Effector CD4-positive, alpha-beta T cell (primary cell): ENCODE data around the gene CACNB3.
"Not testable (repeated sequence)": the region's sequence is repeated elsewhere in the genome, so short reads cannot be mapped to it uniquely, and the experiment has no call there.

ENCODE experiments used
- DNase-seq: peaks from one replicate; pipeline ENCODE4 v3.0.0-alpha.2; 2020

Gene CACNB3

DNA sequence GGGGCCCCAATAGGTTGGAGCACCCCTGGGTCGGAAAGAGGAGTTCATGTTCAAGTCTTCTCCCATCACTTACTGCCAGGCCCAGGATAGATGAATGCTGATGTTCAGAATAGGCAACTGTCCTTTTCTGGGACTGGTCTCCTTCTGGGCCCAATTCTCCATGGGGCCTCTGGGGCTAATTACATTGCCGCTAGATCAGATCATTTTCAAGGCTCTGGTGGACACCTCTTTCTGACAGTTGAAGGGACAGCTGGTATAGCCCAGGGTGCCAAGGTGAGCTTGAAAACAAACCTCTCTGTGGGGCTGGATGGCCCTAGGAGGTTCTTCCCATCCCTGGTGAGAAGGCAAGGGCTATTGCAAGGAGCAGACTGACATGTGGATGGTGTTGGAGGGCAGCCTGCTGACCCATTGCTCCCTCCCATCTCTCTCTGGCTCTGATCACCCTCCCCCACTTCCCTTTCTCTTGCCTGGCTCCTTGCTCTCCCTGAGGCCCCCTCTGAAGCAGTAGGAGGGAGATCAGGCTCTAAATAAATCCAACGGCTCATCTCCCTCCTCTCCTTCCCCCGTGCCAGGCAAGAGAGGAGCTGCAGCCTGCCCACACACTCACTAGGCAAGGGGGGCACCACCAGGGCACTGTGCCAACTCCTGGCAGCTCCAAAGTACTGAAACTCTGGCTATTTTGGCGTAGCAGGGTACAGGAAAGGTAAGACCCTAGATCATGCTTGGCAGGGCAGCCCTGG lies 1.9 kb downstream of the CACNB3 start:
- no peak for DNase-seq

DNA sequence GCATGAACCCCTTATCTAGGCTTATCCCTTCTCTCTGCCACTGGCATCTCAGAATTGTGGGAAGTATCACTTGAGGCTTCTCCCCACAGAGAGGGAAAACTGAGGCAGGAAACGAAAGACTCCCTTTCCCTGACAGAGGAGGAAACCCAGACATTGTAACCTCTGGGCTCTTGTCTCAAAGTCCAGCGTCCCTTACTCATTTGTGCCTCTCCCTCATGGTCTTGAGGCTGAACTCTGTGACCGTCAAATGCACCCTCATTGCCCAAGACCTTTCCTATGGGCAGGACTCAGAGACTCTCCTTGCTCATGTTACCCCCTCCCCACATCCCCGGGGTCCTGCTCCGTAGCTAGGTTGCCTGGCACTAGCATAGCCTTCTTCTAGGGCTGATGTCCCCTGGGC lies 3.8 kb downstream of the CACNB3 start:
- DNase-seq: no peak

DNA sequence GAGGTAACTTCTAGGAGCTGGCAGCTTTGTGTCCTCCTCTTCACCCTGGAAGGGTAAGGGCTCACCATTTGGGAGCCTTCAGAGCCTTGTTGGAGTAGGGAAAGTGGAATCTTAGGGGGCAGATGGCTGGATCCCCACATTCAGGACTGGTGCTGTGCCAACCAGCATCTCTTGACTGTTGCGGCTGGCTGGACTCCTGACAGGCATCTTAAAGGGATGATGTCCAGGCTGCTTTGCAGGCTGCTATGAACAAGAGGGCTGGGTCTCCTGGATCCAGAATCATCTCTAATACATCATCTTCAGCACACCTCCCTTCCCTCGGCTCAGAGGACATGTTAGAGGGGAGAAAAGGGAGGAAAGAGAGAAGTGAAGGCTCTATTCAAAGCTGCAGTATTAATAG lies 4.4 kb downstream of the CACNB3 start:
- no peak for DNase-seq

DNA sequence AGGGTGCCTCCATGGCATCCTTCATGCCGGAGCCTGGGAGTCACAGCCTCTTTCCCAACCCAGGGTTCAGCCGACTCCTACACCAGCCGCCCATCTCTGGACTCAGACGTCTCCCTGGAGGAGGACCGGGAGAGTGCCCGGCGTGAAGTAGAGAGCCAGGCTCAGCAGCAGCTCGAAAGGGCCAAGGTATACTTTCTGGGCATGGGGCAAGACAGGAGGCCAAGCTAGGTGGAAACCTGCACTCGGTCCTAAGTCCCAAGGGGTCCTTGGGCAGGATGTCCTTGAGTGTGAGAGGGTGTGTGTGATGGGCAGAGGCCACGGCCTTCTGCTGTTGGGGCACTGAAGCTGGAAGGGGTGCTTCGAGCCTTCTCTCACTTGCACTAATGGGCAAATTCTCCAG lies 5.0 kb downstream of the CACNB3 start:
- no peak for DNase-seq

DNA sequence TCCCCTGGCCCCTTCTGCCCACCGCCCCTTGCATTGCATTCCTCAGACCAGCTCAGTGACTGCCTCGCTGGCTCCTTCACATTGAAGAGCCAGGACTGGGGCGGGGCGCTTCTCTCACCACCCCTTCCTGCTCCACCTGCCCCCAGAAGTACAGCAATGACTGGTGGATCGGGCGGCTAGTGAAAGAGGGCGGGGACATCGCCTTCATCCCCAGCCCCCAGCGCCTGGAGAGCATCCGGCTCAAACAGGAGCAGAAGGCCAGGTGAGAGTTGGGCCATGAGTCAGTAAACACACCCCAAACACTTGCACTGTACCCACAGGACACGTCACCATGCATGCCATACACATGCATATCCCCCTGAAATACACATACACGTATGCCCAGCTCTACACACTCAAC lies 5.8 kb downstream of the CACNB3 start:
- DNase-seq: no peak

DNA sequence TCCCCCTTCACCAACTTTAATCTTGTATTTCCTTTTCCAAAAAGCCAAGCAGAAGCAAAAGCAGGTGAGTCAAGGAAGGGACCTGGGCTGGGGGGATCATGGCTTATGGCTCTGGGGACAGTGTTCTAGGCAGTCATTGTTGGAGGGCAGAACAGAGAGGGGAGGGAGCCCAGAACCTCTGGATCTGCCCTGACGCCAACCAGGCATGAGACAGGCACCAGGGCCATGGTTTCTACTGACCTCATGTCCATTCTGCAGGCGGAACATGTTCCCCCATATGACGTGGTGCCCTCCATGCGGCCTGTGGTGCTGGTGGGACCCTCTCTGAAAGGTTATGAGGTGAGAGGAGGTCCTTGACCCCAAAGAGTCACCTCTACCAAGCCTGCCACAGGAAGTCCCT lies 6.6 kb downstream of the CACNB3 start:
- no peak for DNase-seq

DNA sequence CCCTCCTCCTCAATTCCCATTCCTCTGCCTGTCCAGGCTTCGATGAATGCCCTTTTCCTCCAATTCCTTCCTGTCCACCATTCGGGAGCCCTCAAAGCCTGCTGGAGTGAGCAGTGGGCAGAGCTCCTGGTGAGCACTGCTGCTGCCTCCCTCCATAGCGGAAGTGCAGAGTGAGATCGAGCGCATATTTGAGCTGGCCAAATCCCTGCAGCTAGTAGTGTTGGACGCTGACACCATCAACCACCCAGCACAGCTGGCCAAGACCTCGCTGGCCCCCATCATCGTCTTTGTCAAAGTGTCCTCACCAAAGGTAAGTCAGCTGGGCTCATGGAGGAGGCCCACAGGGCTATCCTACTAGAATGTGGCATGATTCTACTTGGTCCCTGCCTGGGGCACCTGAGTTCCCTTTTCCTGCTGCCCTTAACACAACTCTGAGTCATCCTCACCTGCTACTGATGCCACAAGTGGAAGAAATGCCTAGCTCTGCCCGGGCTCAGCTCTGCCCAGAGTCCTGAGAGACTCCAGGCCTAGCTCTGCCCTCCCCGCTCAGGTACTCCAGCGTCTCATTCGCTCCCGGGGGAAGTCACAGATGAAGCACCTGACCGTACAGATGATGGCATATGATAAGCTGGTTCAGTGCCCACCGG lies 8.0 kb downstream of the CACNB3 start:
- no peak for DNase-seq

DNA sequence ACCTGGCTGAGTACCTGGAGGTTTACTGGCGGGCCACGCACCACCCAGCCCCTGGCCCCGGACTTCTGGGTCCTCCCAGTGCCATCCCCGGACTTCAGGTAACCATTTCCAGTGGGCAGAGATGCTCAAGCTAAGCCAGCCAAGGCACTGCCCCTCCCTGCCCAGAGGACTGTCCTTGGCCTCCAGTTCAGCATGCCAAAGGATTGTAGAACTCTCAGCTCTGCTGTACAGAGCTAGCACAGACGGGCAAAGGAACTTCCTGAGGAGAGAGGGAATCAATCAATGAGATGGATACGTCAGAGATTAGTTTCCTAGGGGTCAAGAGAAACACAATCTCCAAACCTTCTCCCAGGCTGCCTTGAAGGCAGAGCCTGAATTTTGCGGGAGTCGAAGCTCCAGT lies 8.7 kb downstream of the CACNB3 start:
- DNase-seq: no peak

DNA sequence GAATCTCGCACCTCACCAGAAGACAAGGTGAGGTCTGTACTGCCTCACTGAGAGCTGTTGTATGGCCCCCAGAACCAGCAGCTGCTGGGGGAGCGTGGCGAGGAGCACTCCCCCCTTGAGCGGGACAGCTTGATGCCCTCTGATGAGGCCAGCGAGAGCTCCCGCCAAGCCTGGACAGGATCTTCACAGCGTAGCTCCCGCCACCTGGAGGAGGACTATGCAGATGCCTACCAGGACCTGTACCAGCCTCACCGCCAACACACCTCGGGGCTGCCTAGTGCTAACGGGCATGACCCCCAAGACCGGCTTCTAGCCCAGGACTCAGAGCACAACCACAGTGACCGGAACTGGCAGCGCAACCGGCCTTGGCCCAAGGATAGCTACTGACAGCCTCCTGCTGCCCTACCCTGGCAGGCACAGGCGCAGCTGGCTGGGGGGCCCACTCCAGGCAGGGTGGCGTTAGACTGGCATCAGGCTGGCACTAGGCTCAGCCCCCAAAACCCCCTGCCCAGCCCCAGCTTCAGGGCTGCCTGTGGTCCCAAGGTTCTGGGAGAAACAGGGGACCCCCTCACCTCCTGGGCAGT lies 9.3 kb downstream of the CACNB3 start:
- no peak for DNase-seq

DNA sequence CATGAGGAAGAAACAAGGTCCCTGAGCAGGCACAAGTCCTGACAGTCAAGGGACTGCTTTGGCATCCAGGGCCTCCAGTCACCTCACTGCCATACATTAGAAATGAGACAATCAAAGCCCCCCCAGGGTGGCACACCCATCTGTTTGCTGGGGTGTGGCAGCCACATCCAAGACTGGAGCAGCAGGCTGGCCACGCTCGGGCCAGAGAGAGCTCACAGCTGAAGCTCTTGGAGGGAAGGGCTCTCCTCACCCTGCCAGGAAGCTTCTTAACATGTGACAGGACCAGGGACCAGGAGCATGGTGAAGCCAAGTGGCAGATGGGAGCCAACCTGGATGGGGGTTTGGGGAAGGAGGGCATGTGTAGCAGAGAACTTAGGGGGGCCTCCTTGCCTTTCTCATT lies 10.0 kb downstream of the CACNB3 start:
- no peak for DNase-seq

DNA sequence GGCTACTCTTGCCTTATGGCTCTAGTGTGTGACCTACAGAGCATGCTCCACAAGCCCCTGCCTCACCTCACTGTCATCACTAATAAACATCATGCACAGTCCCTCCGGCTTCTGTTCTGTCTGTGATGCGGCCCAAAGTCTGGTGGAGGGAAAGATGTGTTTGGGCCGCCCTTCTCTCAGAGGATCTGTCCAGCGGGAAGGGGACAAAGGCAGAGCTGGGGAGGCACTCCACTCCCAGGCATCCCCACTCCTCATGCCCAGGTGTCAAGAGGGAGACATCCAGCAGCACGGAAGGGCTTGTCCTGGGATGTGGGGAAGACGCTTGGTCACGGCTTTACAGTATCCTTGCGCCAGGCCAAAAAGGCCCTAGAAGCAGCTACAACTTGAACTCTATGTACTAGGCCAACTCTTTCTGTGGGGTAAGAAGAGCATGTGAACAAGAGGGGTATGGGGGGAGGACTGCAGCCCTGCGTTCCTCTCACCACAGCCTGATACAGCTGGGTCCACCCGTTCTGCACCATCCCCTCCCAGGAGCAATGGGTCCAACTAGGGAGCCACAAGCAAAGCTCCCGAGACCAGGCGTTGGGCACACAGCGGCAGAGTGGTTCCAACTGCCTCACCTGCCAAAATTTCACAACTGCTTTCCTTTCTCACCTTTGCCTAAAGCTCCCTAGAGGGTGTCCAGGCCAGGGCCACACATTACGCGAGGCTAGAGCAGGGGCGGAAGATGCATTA lies 10.7 kb downstream of the CACNB3 start:
- no peak for DNase-seq

DNA sequence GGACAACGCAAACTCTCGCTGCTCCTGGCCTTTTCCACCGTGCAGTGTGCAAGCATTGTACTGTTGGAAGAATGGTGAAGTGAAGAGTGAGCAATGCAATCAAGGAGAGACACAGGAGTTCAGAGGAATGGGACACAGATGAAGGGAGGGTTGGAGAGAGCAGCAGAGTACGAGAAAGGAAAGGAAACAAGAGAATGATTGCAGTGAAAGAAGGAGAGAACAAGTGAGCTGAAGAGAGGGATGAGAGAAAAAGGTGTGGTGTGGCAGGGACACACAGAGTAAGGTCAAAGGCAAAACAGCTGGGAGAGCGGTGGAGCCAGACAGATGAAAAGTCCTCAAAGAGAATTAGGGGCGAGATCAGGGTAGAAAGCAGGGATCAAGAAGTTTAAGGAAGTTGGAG lies 13.0 kb downstream of the CACNB3 start:
- DNase-seq: no peak

DNA sequence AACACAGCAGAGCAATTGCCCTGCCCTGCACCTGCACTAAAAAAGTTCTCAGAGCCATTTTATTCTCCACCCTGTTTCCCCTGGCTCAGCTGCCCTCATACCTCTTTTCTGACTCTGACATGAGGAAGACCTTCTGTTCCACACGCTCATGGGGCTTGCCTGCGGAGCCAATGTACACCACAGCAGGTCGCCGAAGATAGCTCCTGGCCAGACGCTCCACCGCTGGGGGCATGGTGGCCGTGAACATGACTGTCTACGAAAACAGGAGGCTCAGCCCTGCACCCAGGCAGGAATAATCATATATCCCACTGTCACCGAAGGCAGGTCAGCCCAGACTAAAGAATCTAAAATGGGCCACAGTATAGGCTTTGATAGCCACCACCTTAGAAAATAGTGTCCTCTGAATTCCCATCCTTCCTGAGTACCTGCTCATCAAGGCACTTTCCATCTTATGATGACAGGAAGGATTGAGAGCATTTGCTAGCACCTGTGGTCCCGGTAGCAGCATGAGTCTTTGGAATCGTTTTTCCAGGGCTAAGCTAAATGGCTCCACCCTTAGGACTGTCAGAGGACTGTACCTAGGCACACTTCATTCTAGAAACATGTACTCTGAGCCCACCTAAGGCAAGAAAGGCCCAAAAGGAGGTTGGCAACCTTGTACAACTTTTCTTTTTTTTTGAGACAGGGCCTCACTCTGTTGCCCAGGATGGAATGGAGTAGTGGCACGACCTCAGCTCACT lies 14.2 kb downstream of the CACNB3 start:
- DNase-seq: no peak

DNA sequence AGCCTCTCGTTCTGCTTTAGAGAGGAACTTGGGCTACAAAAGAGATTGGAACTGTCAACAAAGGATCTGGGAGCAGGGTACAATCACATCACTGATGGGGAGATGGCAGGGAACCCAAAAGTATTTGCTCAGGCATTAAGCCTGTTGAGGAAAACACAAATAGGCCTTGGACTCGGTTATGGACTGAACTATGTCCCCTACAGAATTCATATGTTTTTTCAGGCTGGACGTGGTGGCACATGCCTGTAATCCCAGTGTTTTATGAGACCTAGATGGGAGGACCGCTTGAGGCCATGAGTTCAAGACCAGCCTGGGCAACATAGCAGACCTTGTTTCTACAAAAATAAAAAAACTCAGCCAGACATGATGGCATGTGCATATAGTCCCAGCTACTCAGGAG lies 19.8 kb downstream of the CACNB3 start:
- no peak for DNase-seq

DNA sequence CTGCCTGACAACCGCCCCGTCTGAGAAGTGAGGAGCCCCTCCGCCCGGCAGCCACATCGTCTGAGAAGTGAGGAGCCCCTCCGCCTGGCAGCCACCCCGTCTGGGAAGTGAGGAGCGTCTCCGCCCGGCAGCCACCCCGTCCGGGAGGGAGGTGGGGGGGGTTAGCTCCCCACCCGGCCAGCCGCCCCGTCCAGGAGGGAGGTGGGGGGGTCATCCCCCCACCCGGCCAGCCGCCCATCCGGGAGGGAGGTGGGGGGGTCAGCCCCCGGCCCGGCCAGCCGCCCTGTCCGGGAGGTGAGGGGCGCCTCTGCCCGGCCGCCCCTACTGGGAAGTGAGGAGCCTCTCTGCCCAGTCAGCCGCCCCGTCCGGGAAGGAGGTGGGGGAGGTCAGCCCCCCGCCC lies 23.7 kb downstream of the CACNB3 start:
- not testable (repeated sequence) for DNase-seq

DNA sequence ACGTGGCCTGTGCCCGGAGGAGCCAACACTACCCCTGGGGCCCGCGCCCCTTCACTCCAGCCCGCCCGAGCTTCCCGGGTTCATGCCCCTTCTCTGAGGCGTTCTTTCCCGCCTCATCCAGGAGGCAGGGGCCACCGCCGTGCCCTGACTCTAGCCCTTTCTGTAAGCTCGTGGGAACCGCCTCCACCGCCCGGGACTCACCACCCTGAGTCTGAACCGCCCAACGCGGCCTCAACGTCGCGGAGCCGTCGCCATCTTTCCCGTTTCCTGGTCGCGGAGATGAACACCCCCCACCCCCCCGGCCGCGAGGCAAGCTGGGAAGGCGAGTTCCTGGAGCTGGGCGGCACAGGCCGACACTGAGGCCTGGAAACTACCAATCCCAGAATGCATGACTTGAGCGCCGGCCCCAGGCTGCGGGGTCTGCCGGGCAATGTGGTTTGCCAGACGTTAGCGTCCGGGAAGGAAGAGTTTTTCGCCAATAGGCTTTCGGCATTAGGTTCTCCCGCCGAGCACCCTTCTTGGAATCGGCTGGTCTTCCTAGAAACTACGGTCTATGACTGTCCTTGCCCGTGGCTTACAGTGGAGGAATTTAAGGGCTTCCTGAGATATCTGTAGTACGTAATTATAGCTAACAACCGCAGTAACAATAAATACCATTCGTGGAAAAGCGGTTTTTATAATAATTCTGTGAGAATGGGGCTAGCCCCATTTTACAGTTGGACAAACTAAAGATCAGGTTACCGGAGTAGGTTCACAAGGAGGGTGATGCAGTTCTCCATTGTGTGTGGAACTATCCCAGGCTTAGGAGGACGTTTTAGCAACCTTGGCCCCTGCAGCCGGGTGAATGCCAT lies 33.8 kb downstream of the CACNB3 start, which contains the start of gene DDX23:
DDX23 (minus strand) TSS at position 281 of the 851 bp plus-strand sequence. CDS start 6,381 bp downstream, outside the sequence.
- DNase-seq: peak; percentile 88

DNA sequence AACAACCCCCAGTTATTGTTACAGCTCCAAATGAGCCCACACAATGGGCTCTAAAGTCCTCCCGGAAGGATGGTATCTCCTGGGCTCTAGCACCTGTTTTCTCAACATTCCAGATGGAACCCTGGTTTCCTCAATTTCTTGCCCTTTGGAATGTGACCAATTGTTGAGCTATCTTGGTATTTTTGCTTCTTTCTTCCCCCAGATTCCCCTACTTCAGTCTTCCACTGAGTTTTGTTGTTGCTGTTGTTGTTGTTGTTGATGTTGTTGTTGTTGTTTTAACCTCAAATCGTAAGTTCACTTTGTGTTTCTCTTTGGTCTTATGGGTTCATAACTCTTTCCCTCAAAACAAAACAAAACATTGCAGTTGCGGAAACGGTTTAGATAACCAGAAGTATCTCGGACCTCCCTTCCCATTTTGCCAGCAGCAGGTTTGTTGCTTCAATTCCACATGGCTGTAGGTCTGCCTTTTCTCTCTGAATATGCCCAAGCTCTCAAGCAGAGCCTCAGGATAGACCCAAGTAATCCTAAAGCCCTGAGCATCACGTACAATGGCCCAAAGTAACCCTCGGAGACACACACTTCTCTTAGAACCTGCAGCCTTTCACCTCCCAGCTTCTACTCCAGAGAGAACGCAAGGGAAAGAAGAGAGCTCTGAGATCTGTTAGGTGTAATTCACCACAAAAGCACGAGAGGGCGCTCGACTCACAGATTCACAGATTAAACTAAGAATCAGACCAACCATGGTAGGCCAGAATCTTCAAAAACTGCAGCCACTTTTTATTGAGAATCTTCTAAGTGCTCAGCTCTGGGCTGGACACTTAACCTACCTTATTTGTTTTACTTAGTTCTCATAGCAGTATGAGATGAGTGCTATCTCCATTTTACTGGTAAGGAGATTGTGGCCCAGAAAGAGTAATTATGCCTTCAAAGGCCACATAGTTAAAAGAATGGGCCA lies 34.7 kb downstream of the CACNB3 start:
- peak; percentile 88 for DNase-seq

DNA sequence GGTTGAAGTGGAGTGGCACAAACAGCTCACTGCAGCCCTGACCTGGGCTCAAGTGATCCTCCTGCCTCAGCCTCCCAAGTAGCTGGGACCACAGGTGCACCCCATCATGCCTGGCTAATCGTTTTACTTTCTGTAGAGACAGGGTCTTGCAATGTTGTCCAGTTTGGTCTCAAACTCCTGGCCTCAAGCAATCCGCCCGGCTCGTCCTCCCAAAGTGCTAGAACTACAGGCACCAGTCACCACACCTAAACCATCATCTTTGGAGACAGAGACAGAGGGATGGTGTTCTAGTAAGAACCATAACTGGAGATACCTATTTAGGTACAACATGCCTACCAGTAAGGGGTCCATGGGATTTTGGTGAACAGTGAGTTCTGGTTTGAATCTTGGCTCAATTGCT lies 36.2 kb downstream of the CACNB3 start:
- DNase-seq: no peak

DNA sequence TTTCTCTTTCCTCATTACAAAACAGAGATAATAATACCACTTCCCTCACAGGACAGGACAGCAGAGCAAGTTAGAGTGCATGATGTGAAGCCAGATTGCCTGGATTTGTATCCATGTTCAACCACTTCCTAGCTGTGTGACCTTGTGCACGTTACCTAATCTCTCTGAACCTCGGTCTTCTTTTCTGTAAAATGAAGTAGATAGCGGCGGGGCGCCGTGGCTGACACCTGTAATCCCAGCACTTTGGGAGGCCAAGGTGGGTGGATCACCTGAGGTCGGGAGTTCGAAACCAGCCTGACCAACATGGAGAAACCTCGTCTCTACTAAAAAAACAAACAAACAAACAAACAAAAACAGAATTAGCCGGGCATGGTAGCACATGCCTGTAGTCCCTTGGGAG lies 36.6 kb downstream of the CACNB3 start:
- not testable (repeated sequence) for DNase-seq

DNA sequence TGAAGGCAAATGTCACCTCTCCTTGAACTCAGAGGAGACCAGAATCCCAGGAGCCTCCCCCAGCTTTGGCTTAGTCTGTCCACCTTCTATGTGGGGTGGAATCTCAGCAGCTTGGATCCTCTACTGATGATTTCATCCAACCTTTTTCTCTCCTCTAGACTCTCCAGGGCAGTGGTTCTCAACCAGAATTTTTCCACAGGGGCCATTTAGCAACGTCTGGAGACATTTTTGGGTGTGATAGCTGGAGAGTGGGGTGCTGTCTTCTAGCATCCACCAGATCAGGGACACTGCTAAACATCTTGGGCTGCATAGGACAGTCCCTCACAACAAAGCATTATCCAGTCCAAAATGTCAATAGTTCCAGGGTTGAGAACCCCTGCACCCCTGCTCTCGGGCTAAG lies 38.1 kb downstream of the CACNB3 start:
- no peak for DNase-seq
